Epithelial cell of prostate (primary cell): Measurements from ENCODE around the gene LHX4.

ENCODE experiments used
- DNase-seq: peaks from one replicate; pipeline ENCODE4 v3.0.0-alpha.2; 2011; ENCODE audit warnings: low read depth, low spot score
- H3K27ac ChIP-seq: fragments of 450-650 bp; 2 replicates; pipeline ENCODE4 v1.5.1; 2017; ENCODE audit warnings: mild to moderate bottlenecking

LHX4 gene

GRCh38 chr1:180224902-180225301 is 5.2 kb upstream of the LHX4 start:
- no peak for DNase-seq
- no peak overlapping the region for H3K27ac ChIP-seq

GRCh38 chr1:180225403-180225802 is 4.7 kb upstream of the LHX4 start:
- H3K27ac ChIP-seq = no peak overlapping the region
- DNase-seq = no peak

DNA sequence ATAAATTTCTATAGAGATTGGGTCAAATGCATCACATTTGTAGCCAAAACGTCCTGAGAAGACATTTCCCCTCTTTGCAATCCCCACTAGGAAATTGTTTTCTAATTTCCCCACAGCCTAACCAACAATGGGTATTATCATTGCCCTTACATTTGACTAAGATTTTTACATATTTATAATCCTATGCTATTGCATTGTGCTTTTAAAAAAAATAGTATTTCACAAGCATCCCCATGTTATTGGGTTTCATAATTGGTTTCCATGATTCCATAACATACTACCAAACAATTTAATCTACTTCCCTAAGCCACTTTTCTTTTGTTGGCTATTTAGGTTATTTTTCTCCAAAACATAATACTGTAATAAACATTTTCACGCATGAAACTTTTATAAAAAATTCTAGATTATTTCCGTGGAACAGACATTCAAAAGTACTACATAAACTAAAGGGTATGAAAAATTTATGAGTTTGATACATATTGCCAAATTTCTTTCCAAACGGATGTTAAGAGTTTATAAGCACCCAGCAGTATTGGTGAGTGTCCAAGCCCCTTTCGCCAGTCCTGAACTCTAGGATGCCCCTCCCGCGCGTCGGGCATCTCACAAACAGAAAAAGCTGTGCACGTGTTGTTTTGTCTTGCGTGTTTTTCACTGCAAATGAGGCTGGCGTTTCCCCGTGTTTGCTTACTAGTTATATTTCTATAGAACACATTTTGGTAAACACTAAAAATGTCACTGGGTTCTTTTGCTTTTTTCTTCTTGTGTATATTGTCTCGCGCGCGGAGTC is 2.0 kb upstream of the LHX4 start:
- no peak overlapping the region for H3K27ac ChIP-seq
- DNase-seq = no peak

- no peak overlapping the region for H3K27ac ChIP-seq
Measured at GRCh38 chr1:180228648-180229482, 1.2 kb upstream of the LHX4 start.

DNA sequence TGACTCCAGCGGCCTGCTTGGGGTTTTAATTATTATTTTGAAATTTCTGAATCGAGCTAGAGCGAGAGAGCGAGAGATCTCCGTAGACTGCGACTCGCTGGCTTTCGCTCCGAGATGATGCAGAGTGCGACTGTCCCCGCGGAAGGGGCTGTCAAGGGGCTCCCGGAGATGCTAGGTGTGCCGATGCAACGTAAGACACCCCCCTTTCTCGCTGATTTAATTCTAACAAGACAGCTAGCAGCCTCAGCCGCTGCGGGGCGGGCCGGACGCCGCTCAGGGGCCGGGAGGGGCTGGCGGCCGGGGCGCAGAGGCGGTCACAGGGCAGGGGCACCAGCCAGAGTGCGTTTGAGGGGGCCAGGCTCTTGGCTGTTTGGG is 339 bp downstream of the LHX4 start:
- no peak for DNase-seq
- no peak overlapping the region for H3K27ac ChIP-seq

More at GRCh38 chr1:180228648-180229482, 1.2 kb upstream of the LHX4 start:
- DNase-seq = no peak

GRCh38 chr1:180230791-180231505 is 884 bp downstream of the LHX4 start:
- DNase-seq = no peak
- no peak overlapping the region for H3K27ac ChIP-seq

DNA sequence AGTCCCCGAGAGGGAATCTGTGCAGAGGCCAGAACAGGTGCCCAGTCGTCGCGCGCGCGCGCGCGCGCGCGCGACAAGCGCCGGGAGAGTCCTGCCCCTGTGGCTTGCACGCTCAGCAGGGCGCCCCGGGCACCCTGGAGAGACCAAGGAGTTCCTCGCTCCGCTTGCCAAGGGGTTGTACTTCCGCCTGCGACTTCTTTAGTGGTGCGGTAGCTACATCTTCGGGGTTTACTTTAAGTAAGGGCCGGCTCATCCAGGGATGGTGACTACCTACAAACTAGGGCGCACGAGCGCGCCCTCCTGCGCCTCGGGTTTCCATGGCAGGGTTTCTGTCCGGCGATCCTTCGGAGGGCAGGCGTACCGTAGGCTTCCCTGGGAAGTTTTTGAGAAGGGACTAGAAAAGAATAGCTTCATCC is 1.4 kb downstream of the LHX4 start:
- DNase-seq = no peak
- H3K27ac ChIP-seq = no peak overlapping the region

DNA sequence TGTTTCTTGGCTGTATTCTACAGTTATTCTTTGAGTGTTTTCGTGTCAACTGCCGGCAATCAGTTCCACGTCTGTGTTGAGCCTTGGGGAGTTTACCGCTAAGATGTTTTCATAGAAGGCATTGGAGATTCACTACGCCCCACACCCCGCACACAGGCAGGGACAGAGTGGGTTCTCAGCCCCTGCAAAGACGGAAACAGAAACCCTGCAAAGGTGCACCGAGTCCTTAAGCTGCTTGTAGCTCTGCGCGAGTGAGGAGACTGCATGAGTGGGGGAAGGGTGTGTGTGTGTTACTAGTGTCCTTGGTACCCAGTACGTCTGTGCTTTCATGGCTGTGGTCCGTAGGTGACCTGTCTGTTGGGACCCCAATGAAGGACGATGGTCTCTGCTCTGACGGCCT is 1.9 kb downstream of the LHX4 start:
- DNase-seq = no peak
- no peak overlapping the region for H3K27ac ChIP-seq

DNA sequence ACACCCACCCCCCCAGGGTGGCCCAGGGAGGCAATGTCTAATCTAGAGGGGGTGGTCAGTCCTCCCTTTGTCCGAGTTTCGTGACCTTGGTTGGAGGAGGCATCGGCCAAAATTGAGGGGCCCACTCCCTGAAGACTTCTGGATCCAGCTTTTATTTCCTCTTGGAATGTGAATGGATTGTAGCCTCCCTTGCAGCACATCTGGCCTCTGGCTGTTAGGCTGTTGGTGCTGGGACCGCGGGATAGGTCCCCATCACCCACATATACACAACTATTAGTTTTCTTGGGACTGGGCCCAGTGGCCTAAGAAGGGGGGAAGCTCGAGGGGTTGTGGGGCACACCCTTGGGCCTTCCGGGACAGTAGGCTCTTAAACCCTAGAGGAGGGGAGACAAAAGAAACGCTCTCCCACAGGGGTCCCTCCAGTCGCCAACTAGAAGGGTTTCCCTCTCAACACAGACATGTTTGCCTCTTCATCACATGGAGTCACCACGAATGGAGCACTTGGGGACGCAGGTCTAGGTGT is 2.5 kb downstream of the LHX4 start:
- DNase-seq = no peak
- H3K27ac ChIP-seq = no peak overlapping the region

DNA sequence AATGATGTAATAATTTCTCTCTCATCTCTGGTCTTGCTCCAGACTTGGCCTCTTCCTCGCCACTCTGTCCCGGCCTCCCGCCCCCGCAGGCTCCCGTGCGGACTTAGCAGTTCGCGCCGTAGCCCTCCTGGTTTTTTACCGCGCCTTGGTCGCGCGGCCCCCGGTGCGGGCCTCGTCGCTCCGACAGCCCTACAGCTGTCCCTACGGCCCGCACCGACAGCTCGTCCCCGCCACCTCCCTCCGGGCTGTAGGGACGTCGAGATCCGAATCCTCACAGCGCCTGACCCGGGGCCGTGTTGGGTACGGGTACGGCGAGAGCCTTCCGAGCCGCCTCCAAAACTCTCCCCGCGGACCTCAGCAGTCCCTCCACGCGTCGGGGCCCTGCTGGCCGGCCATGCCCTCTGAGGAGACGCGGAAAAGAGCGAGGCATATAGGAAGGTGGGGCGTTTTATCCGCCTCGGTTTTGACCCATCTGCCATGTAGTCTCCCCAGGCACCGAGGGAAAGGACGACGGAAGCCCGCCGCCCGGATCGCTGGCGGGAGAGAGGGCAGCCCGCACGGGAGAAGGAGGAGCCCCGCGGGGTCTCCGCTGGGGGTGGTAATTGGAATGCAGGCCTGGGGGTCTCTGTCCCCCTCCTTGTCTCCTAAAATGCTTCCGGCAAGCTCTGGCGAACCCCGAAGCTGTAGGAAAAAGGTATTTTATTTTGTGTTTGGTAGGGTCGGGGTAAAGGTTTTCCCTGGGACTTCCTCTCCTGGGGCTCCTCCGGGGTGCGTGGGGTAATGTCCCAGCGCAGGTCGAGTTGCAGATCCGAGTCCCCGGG is 3.3 kb downstream of the LHX4 start:
- DNase-seq = no peak
- no peak overlapping the region for H3K27ac ChIP-seq

DNA sequence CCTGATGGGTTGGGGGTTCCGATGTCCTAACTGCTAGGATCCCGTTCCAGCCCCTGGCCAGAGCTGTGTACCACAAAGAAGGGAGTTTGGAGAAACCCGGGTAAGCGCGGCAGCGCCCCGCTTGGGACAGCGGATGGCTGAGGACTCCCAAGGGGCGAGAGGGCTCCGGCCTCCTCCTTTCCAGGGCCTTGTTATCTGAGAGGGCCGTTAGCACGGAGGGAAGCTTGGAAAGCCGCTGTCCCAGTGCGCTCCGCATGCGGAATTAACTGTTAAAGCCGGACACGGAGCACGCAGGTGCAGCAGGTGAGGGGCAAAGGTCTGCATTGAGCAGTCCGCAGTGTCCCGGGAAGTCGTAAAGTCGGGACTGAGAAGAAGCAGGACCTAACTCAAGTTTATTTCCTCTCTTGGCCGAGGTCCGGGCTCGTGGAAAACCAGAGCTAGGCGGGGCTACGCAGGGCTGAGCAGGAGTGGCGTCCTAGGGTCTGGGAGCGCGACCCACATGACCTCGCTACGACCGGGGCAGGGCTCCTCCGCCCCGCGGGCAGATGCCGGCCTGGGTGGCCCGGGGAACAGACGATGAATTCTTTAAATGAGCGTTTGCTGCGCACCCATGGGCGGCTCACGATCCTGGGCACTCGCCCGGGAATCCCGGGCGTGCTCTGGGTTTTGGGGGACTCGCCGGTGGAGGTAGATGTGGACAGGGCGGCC is 4.5 kb downstream of the LHX4 start:
- DNase-seq = no peak
- no peak overlapping the region for H3K27ac ChIP-seq

DNA sequence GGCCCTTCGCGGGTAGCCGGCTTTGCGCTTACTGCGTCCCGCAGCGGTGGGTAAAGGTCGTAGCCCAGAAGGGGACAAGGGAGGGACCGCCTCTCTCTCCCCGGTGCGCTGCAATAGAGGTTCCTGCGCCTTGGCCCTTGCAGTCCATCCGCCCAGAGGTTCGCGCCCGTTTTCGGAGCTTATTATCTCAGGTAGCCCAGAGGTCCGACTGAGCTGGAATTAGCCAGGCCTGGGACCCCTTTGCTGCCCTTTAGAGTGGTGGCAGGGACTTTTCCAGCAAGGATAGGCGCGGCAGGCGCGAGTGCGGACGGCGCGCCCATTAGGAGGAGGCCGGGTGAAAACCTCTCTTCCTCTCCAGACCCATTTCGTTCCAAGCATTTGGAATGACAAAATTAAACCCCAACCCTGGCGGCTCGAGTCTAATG is 5.0 kb downstream of the LHX4 start:
- H3K27ac ChIP-seq = no peak overlapping the region

GRCh38 chr1:180235502-180236239 is 5.6 kb downstream of the LHX4 start:
- no peak for DNase-seq
- H3K27ac ChIP-seq = no peak overlapping the region

More for the DNA sequence above, 5.0 kb downstream of the LHX4 start:
- no peak for DNase-seq

GRCh38 chr1:180236698-180237509 is 6.8 kb downstream of the LHX4 start:
- no peak overlapping the region for H3K27ac ChIP-seq
- no peak for DNase-seq

DNA sequence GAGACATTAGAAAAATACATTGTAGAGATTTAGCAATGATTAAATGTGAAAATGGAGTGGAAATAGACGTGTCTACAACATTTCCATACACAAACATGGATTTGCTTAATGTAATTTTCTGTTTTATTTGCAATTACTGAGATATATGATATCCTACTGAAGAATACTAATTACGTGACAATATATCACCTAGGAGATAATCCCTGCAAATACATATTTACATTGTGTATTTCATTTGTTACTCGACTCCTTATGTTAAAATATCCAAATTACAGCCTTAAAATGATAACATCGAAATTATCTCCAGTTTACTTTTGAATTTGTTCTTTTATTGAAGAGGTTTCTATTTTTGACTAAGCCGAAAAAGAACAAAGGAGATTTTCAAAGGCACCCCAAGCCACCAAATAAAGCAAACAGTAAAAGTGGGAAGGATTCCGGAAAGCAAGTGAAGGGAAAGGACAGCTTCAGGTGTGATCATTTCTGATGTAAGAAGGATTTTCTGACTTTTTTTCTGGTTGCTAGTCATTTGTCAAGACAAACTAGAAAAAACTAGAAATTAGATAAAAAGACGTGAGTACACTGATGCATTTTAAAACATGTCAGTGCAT is 7.9 kb downstream of the LHX4 start:
- H3K27ac ChIP-seq = no peak overlapping the region
- no peak for DNase-seq

- no peak overlapping the region for H3K27ac ChIP-seq
- DNase-seq = no peak
Measured at GRCh38 chr1:180238675-180239074, 8.6 kb downstream of the LHX4 start.
